Stimulated activated naive CD8-positive, alpha-beta T cell treated with anti-CD3 and anti-CD28 coated beads, Interleukin-15, Interleukin-2, amounts not matched to agents 100 U/mL and 50 U/mL, for 24 hours (primary cell): Measurements from ENCODE around the gene ACKR3.
A peak's percentile ranks its signal among the peaks of the same experiment; 100 is the strongest.

ENCODE experiments used
- ATAC-seq: fragments of 150-1000 bp; cut with Tn5 transposase; one replicate; pipeline ENCODE4 v1.10.0; 2021
- DNase-seq: peaks from one replicate; pipeline ENCODE4 v3.0.0; 2021

Gene ACKR3

DNA sequence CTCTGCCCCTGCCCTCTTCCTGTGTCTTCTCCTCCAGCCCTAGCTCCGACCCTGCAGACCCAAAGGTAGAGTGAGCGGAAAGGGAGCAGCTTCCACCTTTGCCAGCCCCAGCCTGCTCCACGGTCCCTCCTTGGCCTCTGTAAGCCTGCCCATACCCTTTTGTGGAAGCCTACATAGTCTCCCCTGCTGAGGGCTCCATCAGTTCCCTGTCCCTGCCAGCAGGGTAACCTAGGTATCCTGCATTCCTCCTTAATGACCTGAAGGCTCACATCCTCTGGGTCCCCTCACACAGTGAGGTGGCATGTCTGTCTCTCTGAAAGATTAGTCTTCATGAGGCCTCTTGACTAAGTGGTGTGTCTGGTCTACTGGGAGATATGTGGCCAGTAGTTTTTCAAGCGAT is 20.5 kb upstream of the ACKR3 start:
- ATAC-seq: no peak

DNA sequence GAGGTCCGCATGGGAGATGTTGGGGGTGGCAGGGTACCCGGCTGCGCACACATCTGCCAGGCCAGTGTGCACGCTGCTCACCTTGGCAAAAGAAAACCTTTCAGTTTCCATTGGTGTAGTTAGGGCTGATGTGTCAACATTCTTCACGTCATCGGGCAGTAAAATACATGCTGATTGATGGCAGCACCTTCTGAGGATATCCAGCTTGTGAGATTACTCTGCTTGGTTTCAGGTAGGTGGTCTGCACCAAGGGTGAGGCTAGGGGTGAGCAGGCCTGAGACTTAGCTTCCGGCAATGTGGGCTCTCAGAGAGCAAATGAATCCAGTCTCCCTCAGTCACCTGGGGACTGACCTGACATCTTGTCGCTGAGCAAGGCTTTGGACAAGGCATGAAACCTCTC is 19.3 kb upstream of the ACKR3 start:
- ATAC-seq (no peak), DNase-seq (no peak)

More for the DNA sequence above, 20.5 kb upstream of the ACKR3 start:
- no peak for DNase-seq

DNA sequence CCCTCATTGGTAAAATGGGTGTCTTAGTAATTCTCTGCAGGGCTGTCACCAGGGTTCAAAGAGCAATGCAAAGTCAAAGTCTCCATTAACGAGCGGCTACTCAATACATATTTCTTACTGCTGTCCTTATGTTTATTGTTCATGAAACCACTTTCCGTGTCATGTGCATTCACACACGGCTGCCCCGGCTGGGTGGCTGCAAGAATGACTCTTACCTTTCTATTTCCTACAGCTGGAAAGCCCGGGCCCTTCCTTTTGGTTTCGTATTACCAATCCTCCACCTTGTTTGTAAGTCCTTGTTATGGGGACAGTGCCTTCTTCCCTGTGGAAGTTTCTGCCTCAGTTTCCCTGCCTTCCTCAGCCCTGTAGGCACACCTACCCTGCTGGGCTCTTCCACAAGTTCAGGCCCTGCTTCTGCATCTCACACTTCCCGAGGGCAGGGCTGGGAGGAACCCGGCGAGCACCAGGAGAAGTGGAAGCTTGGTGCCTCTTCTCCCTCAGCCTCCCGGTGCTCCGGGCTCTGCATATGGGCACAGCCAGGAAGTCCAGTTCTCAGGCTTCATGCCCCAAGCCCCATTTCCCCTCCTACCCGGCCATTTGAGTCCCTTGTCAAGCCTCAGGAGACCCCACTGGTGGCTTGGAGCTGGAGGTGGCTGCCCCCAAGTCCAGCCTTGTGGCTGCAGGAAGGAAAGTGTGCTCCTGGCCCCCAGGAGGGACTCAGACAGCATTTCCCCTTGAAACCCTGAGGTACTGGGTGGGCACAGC is 18.7 kb upstream of the ACKR3 start:
- ATAC-seq: no peak
- peak; percentile 24 for DNase-seq

DNA sequence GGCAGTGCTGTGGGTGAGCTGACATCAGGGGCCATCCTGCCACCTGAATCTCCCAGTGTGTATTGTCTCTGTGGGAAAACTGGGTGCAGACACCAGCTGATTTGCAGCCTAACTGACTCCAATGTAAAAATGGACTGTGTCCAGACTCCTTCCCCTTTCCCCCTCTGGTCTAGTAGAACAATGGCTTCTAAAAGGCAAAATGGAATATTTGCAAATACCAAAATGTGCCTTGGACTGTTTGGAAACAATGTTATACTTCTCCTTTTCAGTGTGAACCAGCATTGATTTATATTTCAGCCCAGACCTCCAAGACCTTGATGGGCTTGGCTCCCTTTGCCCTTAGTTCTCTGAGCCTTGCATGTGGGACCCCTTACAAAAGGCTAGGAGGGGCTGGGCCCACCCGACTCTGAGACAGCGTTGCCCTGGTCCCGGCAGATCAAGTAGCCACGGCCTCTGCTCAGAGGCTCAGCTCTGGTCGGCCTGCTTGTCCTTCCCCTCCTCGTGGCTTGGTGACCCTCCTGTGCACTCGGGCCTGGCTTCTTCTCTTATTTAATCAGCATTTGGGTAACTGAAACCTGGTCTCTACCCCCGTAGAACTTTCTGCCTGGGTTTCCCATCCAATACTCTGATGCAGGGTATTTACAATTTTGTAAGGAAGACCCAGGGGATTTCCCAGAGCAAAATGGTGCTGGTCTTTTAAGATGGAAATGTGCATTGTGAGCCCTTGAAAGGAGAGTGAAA is 18.0 kb upstream of the ACKR3 start:
- DNase-seq: no peak
- ATAC-seq: peak; percentile 30

- DNase-seq (no peak), ATAC-seq (peak; percentile 19)
These were observed 17.4 kb upstream of the ACKR3 start for GRCh38 chr2:236552212-236552542.

GRCh38 chr2:236552581-236553363 is 16.9 kb upstream of the ACKR3 start:
- DNase-seq (no peak), ATAC-seq (no peak)

GRCh38 chr2:236553522-236553921 is 16.1 kb upstream of the ACKR3 start:
- ATAC-seq (no peak), DNase-seq (no peak)

DNA sequence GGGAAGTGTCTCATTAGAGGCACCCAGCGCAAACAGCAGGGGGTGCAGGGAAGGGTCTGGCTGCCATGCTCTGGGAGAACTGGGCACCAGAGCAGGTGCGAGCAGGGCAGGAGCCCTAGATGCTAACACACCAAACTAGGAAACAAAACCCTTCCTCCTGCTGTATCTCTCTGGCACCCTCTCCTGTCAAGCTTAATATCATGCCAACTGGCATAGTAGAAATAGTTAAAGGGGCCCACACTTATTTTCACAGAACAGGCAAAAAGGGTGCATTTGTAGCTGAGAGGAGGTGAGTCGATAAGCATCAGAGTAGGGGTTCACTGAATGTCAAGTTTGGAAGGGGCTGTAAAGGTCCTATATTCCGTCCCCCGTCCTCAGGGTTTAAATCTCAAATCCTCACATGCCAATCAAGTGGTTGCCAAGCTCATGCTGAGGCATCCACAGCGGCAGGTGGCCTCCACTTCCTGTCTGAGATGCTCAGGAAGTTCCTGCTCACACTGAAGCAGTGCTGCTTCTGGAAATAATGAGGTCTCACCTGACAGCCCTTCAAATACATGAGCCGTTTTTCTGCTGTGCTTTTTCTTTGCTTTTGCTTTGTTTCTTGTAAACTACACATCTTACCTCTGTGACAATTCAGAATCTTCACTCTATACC is 14.9 kb upstream of the ACKR3 start:
- DNase-seq: peak; percentile 31
- ATAC-seq: no peak

- no peak for ATAC-seq
- DNase-seq: no peak
These were observed 14.1 kb upstream of the ACKR3 start for GRCh38 chr2:236555481-236555880.

DNA sequence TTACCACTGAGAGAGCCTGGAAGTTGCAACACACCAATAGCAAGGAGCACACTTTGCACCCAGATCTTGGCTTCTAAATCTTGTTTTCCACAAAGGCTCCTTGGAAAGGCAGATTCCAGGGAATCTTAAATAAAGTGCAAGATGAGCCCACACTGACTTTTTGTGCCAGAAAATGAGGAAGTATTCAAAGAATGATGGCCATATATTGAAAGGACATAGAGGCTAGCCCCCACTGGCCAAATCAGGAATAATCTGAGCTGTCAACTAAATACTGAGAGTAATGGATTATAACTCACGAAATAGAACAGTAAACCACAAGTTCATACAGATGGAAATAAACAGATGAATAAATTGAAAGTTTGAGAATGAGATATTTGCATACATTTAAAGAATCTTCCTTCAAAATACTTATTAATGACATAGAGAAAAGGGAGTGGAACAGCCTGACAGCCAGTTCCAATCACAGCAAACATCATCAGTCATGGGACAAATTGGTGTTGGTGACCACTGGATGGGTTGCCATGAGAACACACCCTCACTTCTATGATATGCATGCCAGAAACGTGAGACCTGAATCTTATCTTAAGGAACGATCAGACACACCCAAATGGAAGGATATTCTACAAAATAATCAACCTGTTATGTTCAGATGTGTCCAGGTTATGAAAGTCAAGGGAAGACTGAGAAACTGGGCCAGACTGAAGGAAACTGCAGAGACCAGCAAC is 12.2 kb upstream of the ACKR3 start:
- DNase-seq (no peak), ATAC-seq (no peak)

DNA sequence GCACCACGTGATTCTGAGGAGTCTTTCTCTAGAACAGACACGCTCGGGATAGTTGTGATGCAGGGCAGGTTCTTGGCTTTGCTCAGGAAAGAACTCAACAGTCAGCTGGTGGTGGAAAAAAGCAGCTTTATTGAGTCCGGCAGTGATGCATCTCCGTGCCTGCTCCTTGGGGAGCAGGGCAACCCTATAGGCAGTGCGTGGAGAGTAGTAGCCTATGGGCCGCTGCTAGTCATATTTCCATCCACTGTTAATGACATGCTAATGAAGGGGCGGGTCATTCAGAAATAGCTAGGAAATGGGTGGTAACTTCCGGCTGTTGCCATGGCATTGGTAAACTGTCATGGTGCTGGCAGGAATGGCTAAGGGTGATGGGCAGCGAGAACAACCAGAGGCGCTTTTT is 11.6 kb upstream of the ACKR3 start:
- no peak for DNase-seq
- ATAC-seq: no peak

DNA sequence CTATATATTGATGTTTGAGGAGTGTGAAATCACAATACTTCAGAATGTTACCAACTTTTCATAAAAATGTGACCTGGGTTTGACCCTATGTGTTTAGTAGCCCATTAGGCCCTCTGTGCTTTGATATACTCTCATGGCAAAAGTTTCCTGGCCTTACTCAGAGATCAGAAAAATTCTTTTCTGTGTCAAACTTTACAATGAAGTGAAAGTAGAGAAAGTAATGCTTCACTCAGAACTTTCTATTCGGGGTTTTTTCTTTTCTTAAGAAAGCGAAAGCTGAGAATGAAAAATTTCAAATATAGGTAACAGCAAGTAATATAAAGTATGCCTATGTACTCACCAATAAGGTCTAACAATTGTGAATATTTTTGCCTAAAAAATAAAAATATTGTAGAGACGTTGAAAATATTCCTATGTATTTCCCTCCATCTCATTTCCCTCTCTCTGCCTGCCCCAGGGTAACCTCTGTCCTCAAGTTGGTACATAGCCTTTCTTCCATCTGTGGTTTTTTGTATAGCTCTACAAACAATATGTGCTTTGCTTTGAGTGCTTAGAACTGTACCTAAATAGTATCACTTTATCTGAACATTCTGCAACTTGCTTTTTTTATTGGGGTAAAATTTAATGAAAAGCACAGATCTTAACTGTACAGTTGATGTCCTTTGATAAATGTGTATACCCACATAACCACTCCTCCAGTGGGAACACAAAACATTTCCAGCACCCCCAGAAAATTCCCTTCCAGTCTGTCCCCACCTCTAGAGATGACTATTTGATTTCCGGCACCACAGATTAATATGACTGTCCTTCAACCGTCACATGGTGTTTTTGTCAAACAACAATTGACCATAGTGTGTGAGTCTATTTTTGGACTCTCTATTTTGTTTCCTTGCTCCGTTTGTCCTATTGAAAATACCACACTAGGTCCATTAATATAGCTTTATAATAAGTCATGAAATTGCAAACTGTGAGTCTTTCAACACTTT is 10.3 kb upstream of the ACKR3 start:
- DNase-seq (no peak), ATAC-seq (no peak)

DNA sequence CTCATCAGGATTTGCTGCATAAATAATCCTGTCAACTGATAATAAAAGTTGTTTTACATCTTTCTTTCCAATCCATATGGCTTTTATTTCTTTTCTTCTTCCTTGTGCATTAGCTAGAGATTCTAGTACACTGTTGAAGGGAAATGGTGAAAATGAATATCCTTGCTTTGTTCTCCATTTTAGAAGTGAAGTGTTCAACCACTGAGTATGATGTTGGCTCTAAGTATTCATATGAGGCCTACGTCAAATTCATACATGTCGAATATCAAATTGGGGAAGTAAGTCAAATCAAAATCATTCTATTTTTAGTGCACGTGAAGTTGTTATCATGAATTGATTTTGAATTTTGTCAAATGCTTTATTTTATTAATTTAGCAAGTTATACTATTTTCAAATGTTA is 7.8 kb upstream of the ACKR3 start:
- ATAC-seq: no peak
- no peak for DNase-seq

GRCh38 chr2:236562434-236562833 is 7.2 kb upstream of the ACKR3 start:
- ATAC-seq: no peak
- DNase-seq: no peak

- DNase-seq (no peak), ATAC-seq (no peak)
These were observed 5.7 kb upstream of the ACKR3 start for GRCh38 chr2:236563953-236564352.

GRCh38 chr2:236565212-236565611 is 4.4 kb upstream of the ACKR3 start:
- ATAC-seq (no peak), DNase-seq (no peak)

GRCh38 chr2:236565879-236566402 is 3.7 kb upstream of the ACKR3 start:
- ATAC-seq (no peak), DNase-seq (no peak)

GRCh38 chr2:236566596-236566995 is 3.0 kb upstream of the ACKR3 start:
- no peak for ATAC-seq
- no peak for DNase-seq

GRCh38 chr2:236568068-236568921 is 1.3 kb upstream of the ACKR3 start:
- ATAC-seq (peak; percentile 60), DNase-seq (peak; percentile 60)
